HG02678 (cell line): ENCODE results near the gene NELFB.

Experiments
- ATAC-seq: cut with Tn5 transposase; IDR thresholded peaks from one replicate; pipeline ENCODE4 v1.9.1; 2021; ENCODE audit warnings: mild to moderate bottlenecking, moderate library complexity; ENCODE audit not compliant: unreplicated experiment

The NELFB gene

GRCh38 chr9:137280474-137281344 lies 25.6 kb downstream of the NELFB start:
- no peak for ATAC-seq

DNA sequence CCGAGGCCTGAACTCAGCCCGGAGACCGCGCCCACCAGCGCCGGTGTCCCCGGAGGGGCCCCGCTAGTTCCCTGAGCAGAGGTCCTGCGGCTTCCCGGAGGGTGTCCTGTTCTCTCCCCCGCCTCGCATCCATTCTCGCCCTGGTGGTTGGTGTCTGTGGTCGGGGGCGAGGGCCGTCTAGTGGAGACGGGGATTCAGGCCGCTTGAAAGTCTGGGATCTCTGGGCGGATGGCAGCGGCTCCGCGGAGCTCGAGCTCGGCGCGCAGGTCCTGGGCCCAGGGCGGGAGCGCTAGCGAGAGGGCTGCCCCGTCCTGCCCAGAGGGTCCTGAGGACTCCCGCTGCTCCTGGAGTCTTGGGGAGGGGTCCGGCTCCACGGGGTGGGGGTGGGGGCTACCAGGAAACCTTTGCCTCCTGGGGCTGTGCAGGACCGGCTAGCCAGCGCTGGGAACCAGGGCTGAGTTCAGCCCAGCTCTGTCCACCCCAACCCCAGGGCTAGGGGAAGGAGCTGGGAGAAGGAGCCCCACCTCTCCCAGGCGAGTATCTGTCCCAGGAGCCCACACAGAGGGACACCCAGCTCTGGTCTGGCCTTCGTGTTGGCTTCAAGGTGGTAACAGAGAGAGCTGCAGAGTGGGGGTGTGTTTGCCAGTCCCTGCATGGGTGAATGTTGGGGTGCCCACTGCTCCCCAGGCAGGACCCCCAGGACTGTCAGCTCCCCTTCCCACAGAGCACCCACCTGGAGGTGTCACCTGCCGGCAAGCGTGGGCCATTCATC lies 26.4 kb downstream of the NELFB start:
- ATAC-seq = no peak

DNA sequence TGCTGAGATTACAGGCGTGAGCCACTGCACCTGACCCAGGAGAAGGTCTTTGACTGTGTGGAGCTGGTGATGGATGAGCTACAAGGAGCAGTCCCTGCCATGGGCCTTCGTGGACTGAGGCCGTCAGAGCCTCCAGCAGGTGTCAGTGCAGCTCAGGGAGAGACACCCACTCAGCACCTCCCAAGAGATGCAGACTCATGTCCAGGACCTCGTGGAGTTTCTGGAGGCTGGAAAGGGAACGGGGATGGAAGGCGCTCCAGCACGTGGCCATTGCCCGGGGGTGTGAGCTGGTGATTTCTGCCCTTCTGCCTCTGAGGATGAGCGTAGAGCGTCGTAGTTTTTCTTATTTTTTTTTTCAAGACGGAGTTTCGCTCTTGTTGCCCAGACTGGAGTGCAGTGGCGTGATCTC lies 31.9 kb downstream of the NELFB start:
- ATAC-seq = no peak

DNA sequence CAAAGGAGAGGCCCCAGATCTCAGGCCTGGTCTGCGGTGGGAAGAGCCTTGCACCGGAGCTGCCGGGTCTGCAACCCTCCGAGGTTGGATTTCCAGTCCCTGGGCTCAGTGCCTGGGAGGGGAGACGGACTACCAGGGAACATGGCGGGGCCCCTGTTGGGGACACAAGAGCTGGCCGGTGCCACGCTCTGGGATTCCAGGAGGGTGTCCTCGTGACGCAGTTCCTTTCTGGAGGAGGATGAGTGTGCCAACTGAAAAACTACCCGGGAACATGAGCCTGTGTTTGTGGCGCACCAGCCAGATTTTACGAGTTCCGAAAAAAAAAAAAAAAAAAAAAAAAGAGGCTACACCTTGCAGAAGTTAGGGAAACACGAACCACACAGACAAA lies 38.0 kb downstream of the NELFB start:
- ATAC-seq = no peak

- no peak for ATAC-seq
Measured at GRCh38 chr9:137293482-137294090, 38.5 kb downstream of the NELFB start.

DNA sequence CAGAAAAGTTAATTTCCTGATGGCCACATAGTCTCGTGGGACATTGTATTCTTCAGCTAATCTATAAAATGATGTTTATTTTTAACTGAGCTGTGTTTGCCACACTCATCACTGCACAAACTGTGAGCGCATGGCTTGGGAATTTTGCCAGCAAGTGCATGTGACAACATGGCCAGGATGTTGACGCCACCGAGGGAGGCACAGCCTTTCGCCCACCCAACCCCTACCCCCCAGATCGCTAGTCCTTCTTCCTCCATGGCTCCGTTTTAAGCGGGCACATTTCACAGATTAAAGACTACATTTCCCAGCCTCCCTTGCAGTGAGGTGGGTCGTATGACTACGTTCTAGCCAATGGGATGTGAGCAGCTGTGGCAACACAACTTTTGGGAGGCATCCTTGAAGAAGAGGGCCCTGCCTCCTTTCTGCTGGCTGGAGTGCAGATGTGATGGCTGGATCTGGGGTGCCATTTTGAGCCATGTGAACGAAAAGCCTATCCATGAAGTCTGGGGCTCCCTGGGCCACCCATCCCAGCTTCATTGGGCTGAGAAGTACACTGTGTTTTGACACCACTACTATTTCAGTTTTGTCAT lies 39.1 kb downstream of the NELFB start:
- ATAC-seq = no peak

- ATAC-seq = no peak
Measured at GRCh38 chr9:137294681-137295237, 39.6 kb downstream of the NELFB start.

DNA sequence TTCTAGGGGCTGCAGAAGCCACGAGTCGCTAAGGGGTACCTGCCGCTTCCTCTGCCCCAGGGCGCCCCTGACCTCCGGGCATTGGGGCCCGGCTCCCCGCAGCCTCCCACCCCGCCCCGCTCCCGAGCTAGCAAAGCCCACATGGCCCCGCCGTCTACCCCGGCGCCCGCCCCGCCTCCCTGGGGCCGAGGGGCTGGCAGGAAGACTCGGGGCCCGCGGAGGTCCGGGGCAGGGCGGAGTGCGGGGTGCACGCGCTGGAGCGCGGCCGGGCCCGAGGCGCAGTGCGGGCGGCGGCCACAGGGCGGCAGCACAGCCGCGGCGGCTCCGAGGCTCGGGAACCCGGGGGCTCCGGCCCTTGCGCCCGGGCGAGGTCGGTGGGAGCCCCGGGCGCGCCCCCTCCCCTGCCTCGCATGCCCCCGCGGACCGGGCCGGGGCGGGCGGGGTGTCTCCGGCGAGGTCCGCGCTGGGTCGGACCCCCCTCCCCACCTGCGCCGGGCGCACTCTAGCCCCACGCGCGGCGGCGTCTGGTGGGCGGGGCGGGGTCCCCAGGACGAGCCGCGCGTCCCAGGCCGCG lies 40.2 kb downstream of the NELFB start:
- ATAC-seq = peak; percentile 51

- ATAC-seq = no peak
Measured at GRCh38 chr9:137295849-137296669, 40.9 kb downstream of the NELFB start.

- ATAC-seq = no peak
Measured at GRCh38 chr9:137296670-137297664, 41.8 kb downstream of the NELFB start.

DNA sequence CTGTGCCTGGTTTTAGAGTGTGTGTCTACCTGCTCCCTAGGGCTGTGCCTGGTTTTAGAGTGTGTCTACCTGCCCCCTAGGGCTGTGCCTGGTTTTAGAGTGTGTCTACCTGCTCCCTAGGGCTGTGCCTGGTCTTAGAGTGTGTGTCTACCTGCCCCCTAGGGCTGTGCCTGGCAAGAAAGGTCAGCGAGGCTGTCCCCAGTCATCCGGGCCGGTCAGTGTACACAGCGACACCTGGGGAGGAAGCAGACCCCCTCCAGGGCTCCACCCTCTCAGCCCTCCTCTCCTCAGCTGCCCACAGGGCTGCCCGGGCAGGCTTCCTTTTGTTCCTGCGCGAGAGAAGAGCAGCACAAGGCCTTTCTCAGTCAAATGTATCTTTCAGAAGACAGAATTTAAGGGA lies 42.8 kb downstream of the NELFB start:
- no peak for ATAC-seq

- ATAC-seq = no peak
Measured at GRCh38 chr9:137298401-137299202, 43.5 kb downstream of the NELFB start.

DNA sequence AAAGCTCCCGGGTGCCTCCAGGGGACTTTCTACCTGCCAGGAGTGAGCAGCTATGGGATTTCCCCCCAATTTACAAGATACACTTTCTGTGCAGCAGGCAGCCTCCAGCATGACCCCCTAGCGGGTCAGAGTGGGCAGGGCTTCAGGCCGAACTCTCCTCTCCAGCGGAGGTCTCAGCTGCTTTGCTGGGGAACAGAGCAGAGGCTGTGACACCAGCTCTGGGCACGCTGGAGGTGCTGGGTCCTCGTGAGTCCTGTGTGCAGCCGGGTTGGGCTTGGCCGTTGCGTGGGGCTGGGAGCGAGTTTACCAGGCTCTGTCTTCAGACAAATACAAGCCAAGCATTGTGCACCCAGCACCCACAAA lies 44.1 kb downstream of the NELFB start:
- ATAC-seq = no peak

DNA sequence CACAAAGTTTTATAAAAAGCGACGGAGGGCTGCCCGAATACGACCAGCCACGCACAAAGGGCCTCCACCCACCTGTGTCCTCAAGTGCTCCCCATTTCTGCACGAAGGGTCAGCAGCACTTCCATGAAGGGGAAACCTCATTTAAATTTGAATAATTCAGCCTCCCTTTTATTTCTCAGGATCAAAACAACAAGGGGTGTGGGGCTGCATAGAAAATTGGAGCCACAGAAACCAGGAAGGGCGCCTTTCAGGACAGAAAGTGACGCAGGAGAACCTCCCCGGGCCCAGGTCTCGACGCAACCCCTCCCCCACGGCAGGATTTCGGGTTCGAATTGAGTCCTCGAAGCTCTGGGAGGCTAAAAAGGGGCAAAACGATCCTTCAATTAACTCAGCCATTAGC lies 44.8 kb downstream of the NELFB start:
- no peak for ATAC-seq

GRCh38 chr9:137300567-137301080 lies 45.5 kb downstream of the NELFB start:
- ATAC-seq = no peak

DNA sequence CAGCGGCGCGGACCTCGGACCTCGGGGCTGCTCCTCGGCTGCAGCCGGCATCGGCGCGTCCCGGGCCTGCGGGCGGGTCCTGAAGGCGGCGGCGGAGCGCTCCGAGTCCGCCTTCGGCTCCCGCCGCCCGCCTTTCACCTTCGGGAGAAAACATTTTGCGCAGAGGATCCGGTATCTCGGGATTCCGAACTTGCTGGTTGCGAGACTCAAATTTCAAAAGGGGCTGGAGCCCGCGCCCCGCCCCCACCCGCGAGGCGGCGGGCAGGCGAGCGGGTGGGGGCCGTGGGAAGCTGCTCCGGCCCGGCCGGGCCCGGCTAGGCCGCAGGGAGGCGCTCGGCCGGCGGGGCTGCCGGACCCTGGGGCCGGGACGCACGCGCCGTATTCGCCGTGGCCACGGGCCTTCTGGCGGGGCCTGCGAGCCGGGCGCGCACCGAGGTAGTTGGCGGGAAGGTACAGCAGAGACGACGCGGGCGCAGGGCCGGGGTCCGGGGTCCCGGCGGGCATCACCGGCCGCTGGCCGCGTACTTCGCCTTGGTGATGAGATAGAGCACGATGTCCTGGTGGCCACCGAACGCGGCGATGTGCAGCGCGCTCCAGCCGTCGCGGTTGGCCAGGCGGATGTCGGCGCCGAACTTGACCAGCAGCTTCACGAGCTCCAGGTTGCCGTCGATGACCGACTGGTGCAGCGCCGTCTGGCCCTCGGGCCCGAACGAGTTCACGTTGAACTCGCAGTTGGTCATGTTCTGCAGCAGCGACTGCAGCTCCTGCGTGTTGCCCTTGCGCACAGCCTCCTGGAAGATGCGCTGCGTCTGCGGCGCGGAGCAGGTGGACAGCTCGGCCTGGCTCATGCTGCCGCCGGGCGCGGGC lies 46.2 kb downstream of the NELFB start:
- ATAC-seq = peak; percentile 24

GRCh38 chr9:137302118-137302448 lies 47.0 kb downstream of the NELFB start, which contains the start of gene NRARP:
NRARP (minus strand) TSS chr9:137302271; CDS start chr9:137301928, 343 bp downstream.
- peak; percentile 79 for ATAC-seq
